ENCODE measurements around the gene ARID3B.

- TF ChIP-seq USF2 (IDR thresholded peaks at IDR 0.05) (no peak), POLR2A (IDR thresholded peaks at IDR 0.05; ENCODE audit: low read length) (no peak), CTCF (IDR thresholded peaks at IDR 0.05) (no peak), ZSCAN20 (CRISPR knock-in tag; IDR thresholded peaks at IDR 0.05) (no peak), PHF8 (IDR thresholded peaks at IDR 0.05; ENCODE audit: borderline replicate concordance, low read depth) (no peak), HDAC2 (IDR thresholded peaks at IDR 0.05) (no peak), POLR2AphosphoS2 (conservative IDR thresholded peaks at IDR 0.05; ENCODE audit: low read length) (no peak), EP300 (IDR thresholded peaks at IDR 0.05) (no peak)
Measured at GRCh38 chr15:74540161-74540760, 759 bp upstream of the ARID3B start.

Measured in A549 (cell line).